HCT116 (cell line): Measurements from ENCODE around the gene RSPH9. TPM values are rescaled to one million over a fixed set of nuclear protein-coding genes. Genes with fewer than 3 reads are reported as not detected.

Experiments
- ATAC-seq: fragments of 200-7000 bp; cut with Tn5 transposase; 2 replicates; pipeline ENCODE4 v1.9.1; 2020; ENCODE audit warnings: mild to moderate bottlenecking, moderate library complexity
- BruUV-seq: library from RNA; stranded (reverse); fragments of 400-500 nt; replicated peaks from 2 replicates; lab custom pipeline; 2021; lab: Mats Ljungman, UMichigan
- CTCF ChIA-PET: fragments of 300-600 bp; sonication (Branson Sonifier 250); formaldehyde crosslinking; loops from one replicate; lab custom pipeline; 2021; ENCODE audit warnings: antibody characterized with exemption; lab: Charles Lee
- POLR2A ChIA-PET: fragments of 300-600, 350-600 bp; sonication (Branson Sonifier 250); formaldehyde crosslinking; loops from one replicate; lab custom pipeline; 2021; ENCODE audit warnings: antibody characterized with exemption; lab: Charles Lee
- RAD21 ChIA-PET, 2 experiments: fragments of 300-600 bp; sonication (Branson Sonifier 250); formaldehyde crosslinking; loops; one replicate each; lab custom pipeline; 2023; ENCODE audit warnings: low total read pairs in 2 of 2; ENCODE audit not compliant: uncharacterized antibody in 2 of 2, unreplicated experiment in 2 of 2, low non-redundant PET in 1 of 2; lab: Charles Lee
- DNase-seq: peaks from one replicate; pipeline ENCODE4 v3.0.0-alpha.2; 2010; ENCODE audit warnings: low read depth, low spot score
- H2AFZ ChIP-seq: fragments of 200-600 bp; shearing (Covaris generic), sonication (generic); 2 replicates; pipeline ENCODE4 v1.6.1; 2017; ENCODE audit warnings: low read depth, mixed run types, mixed read lengths, antibody characterized with exemption, low read length; ENCODE audit not compliant: poor library complexity, severe bottlenecking
- H3K27ac ChIP-seq: 2 replicates; pipeline ENCODE4 v1.5.1; 2012; ENCODE audit warnings: low read depth, low read length
- H3K27me3 ChIP-seq: fragments of 200-600 bp; sonication (generic); 2 replicates; pipeline ENCODE4 v1.6.1; 2016; ENCODE audit warnings: mixed run types, low read length, mixed read lengths; ENCODE audit not compliant: insufficient read depth
- H3K36me3 ChIP-seq, 2 experiments: fragments of 200-500 bp in 1 of 2; fragments of 200-600 bp in 1 of 2; sonication (Bioruptor generic) in 1 of 2; sonication (generic) in 1 of 2; 2 replicates each; pipeline versions ENCODE4 v1.5.1 to v1.6.1; 2014 to 2016; ENCODE audit warnings: low read length in 2 of 2, inconsistent platforms in 1 of 2, mixed read lengths in 1 of 2, mixed run types in 1 of 2; ENCODE audit not compliant: insufficient read depth in 2 of 2, control insufficient read depth in 1 of 2
- H3K4me1 ChIP-seq, 2 experiments: fragments of 200-600 bp in 1 of 2; sonication (generic) in 1 of 2; 2 replicates each; pipeline versions ENCODE4 v1.5.1 to v1.6.1; 2012 to 2017; ENCODE audit warnings: low read length in 2 of 2, inconsistent platforms in 1 of 2, mild to moderate bottlenecking in 1 of 2, mixed read lengths in 1 of 2, mixed run types in 1 of 2, moderate library complexity in 1 of 2; ENCODE audit not compliant: insufficient read depth in 2 of 2, control insufficient read depth in 1 of 2
- H3K4me2 ChIP-seq: fragments of 200-600 bp; sonication (generic); 2 replicates; pipeline ENCODE4 v1.6.1; 2017; ENCODE audit warnings: mixed run types, low read length, mixed read lengths
- H3K4me3 ChIP-seq, 2 experiments: fragments of 200-600 bp in 1 of 2; sonication (generic) in 1 of 2; replicated peaks in 1 of 2; 2 replicates each; pipeline ENCODE4 v1.5.1; 2011 to 2016; ENCODE audit warnings: low read length in 2 of 2, control low read depth in 1 of 2, low read depth in 1 of 2, mild to moderate bottlenecking in 1 of 2, mixed read lengths in 1 of 2, mixed run types in 1 of 2
- H3K79me2 ChIP-seq: fragments of 200-600 bp; sonication (generic); 2 replicates; pipeline ENCODE4 v1.6.1; 2017; ENCODE audit warnings: mild to moderate bottlenecking, mixed run types, low read length, moderate library complexity, mixed read lengths; ENCODE audit not compliant: insufficient read depth
- H3K9ac ChIP-seq: fragments of 200-600 bp; sonication (generic); 2 replicates; pipeline ENCODE4 v1.6.1; 2016; ENCODE audit warnings: low read length, mixed read lengths
- H3K9me2 ChIP-seq: fragments of 200-600 bp; sonication (generic), shearing (Covaris generic); 2 replicates; pipeline ENCODE4 v1.6.1; 2017; ENCODE audit warnings: mixed run types, mild to moderate bottlenecking, moderate library complexity; ENCODE audit not compliant: insufficient read depth
- H3K9me3 ChIP-seq, 2 experiments: fragments of 200-500 bp in 1 of 2; fragments of 200-600 bp in 1 of 2; sonication (Bioruptor generic) in 1 of 2; sonication (generic) in 1 of 2; 2 replicates each; pipeline ENCODE4 v1.6.1; 2014 to 2017; ENCODE audit warnings: low read length in 2 of 2, mixed read lengths in 2 of 2, inconsistent platforms in 1 of 2, low read depth in 1 of 2, mild to moderate bottlenecking in 1 of 2, mixed run types in 1 of 2, moderate library complexity in 1 of 2; ENCODE audit not compliant: control insufficient read depth in 1 of 2, insufficient read depth in 1 of 2
- H4K20me1 ChIP-seq: fragments of 200-600 bp; sonication (generic), shearing (Covaris generic); 2 replicates; pipeline ENCODE4 v1.6.1; 2017; ENCODE audit warnings: mixed run types, mild to moderate bottlenecking, moderate library complexity; ENCODE audit not compliant: insufficient read depth
- CEBPB ChIP-seq: IDR thresholded peaks from 2 replicates; pipeline ENCODE4 v1.6.1; 2012; ENCODE audit warnings: low read depth
- EZH2 ChIP-seq: fragments of 200-600 bp; sonication (generic); IDR thresholded peaks from 2 replicates; pipeline ENCODE4 v1.6.1; 2017; ENCODE audit warnings: antibody characterized with exemption, mixed run types
- EZH2phosphoT487 ChIP-seq: fragments of 200-600 bp; IDR thresholded peaks from 2 replicates; pipeline ENCODE4 v1.6.1; 2018; ENCODE audit warnings: antibody characterized with exemption, borderline replicate concordance
- REST ChIP-seq: IDR thresholded peaks from 2 replicates; pipeline ENCODE4 v1.6.1; 2012; ENCODE audit warnings: low read depth
- ZBTB33 ChIP-seq: IDR thresholded peaks from 2 replicates; pipeline ENCODE4 v1.6.1; 2011; ENCODE audit warnings: mild to moderate bottlenecking, low read length, moderate library complexity; ENCODE audit not compliant: insufficient replicate concordance; ENCODE audit errors: extremely low read depth
- ZFX ChIP-seq: fragments of 450-650 bp; IDR thresholded peaks from 2 replicates; pipeline ENCODE4 v1.6.1; 2017
- intact Hi-C: fragments of 100-400 bp; cut with micrococcal nuclease; formaldehyde crosslinking; loops from 2 replicates; pipeline ENCODE4 v1.10.0; 2022
- total RNA-seq: library from RNA; stranded (reverse); gene quantifications from one replicate; pipeline ENCODE4 v1.2.1, GENCODE V29; 2021; ENCODE audit not compliant: unreplicated experiment

The RSPH9 gene
- total RNA-seq, 1 experiment from 2014 or later = not detected

DNA sequence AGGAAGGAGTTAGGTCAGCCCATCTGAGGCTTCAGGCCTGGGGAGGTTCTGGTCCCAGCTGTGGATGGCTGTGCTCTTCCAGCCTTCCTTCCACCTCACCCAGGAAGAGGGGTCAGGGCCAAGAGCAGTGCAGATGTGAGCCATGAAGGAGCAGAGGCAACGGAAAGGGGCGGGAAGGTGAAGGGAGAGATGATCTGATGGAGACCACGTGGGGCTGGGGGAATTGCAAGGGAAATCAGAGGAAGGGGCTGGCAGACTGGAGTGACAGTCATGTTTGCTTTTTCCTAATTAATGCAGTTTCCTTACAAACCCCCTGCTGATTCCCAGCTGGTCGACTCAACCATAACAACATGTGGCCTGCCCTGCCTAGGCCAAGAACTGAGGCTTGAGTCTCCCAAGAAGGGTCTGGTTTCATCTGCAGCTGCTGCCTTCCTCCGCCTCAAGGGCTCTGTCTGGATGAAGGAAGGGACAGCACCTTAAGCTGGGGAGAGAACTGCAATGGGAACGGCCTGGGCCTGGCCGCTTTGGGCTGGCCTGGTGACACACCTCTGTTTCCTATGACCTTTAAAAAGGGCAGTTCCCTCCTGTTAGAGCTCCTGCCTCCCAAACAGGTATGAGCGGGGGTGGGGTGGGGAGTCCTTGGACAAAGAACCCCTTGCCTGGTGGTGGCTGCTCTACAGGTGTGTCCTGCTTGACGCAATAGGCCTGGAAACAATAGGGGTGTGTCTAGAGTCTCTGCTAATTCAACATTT, 50.6 kb downstream of the RSPH9 start:
- no peak overlapping the region for H3K27ac ChIP-seq
- BruUV-seq = no TSS peak
- H3K9me3 ChIP-seq = no peaks in the 10 kb centered on the region
- no peaks in the 10 kb centered on the region for H3K79me2 ChIP-seq
- H2AFZ ChIP-seq = no peak overlapping the region
- H3K36me3 ChIP-seq = no peaks in the 10 kb centered on the region
- H3K27me3 ChIP-seq = no peaks in the 10 kb centered on the region
- no peak overlapping the region for H3K4me3 ChIP-seq
- ChIA-PET POLR2A (no interaction called here), CTCF (no interaction called here), RAD21 (no interaction called here)
- intact Hi-C loops = no loop called here
- ATAC-seq (no peak; the same call in 1 of the 2 replicates), DNase-seq (no peak)
- TF ChIP-seq REST = no peak
- TF ChIP-seq ZFX = peak; percentile 19; the same call in 1 of the 2 replicates
- TF ChIP-seq CEBPB = no peak
- no peak for TF ChIP-seq EZH2
- TF ChIP-seq ZBTB33 = no peak
- TF ChIP-seq EZH2phosphoT487 = no peak
- H3K9ac ChIP-seq = no peak overlapping the region
- H4K20me1 ChIP-seq = no peaks in the 10 kb centered on the region
- H3K4me2 ChIP-seq = no peak overlapping the region
- H3K9me2 ChIP-seq = no peaks in the 10 kb centered on the region
- H3K4me1 ChIP-seq = peaks cover 15 to 23% of the 10 kb centered on the region in 2 experiments
